Measurements from ENCODE around the gene POU6F2.
"Not testable (repeated sequence)": the region's sequence is repeated elsewhere in the genome, so short reads cannot be mapped to it uniquely, and the experiment has no call there.

The POU6F2 gene

GRCh38 chr7:38992203-38992602 lies 14.5 kb downstream of the POU6F2 start:
- no peak for DNase-seq (ENCODE audit: low spot score)

- no peak for DNase-seq (ENCODE audit: low spot score)
Measured at GRCh38 chr7:39001595-39001994, 23.9 kb downstream of the POU6F2 start.

GRCh38 chr7:39002755-39003154 lies 25.0 kb downstream of the POU6F2 start:
- DNase-seq (ENCODE audit: low spot score), result no peak

GRCh38 chr7:39005036-39005435 lies 27.3 kb downstream of the POU6F2 start:
- DNase-seq (ENCODE audit: low spot score), result no peak

GRCh38 chr7:39005461-39005860 lies 27.8 kb downstream of the POU6F2 start:
- no peak for DNase-seq (ENCODE audit: low spot score)

- DNase-seq (ENCODE audit: low spot score), result not testable (repeated sequence)
Measured at GRCh38 chr7:39013049-39013939, 35.6 kb downstream of the POU6F2 start.

GRCh38 chr7:39016609-39017008 lies 38.9 kb downstream of the POU6F2 start:
- DNase-seq (ENCODE audit: low spot score), result no peak

- no peak for DNase-seq (ENCODE audit: low spot score)
Measured at GRCh38 chr7:39017369-39017915, 39.7 kb downstream of the POU6F2 start.

GRCh38 chr7:39022796-39023195 lies 45.1 kb downstream of the POU6F2 start:
- no peak for DNase-seq (ENCODE audit: low spot score)

GRCh38 chr7:39027491-39027890 lies 49.8 kb downstream of the POU6F2 start:
- DNase-seq (ENCODE audit: low spot score), result no peak

- no peak for DNase-seq (ENCODE audit: low spot score)
Measured at GRCh38 chr7:39033885-39034624, 56.3 kb downstream of the POU6F2 start.

- no peak for DNase-seq (ENCODE audit: low spot score)
Measured at GRCh38 chr7:39035156-39035555, 57.4 kb downstream of the POU6F2 start.

- no peak for DNase-seq (ENCODE audit: low spot score)
Measured at GRCh38 chr7:39035903-39036302, 58.2 kb downstream of the POU6F2 start.

GRCh38 chr7:39042670-39043069 lies 65.0 kb downstream of the POU6F2 start:
- no peak for DNase-seq (ENCODE audit: low spot score)

- no peak for DNase-seq (ENCODE audit: low spot score)
Measured at GRCh38 chr7:39043531-39043930, 65.8 kb downstream of the POU6F2 start.

- no peak for DNase-seq (ENCODE audit: low spot score)
Measured at GRCh38 chr7:39044489-39044888, 66.8 kb downstream of the POU6F2 start.

GRCh38 chr7:39045231-39045630 lies 67.5 kb downstream of the POU6F2 start:
- DNase-seq (ENCODE audit: low spot score), result no peak

GRCh38 chr7:39051279-39051678 lies 73.6 kb downstream of the POU6F2 start:
- DNase-seq (ENCODE audit: low spot score), result no peak

GRCh38 chr7:39051707-39052106 lies 74.0 kb downstream of the POU6F2 start:
- DNase-seq (ENCODE audit: low spot score), result no peak

- DNase-seq (ENCODE audit: low spot score), result no peak
Measured at GRCh38 chr7:39054731-39055130, 77.0 kb downstream of the POU6F2 start.

- DNase-seq (ENCODE audit: low spot score), result no peak
Measured at GRCh38 chr7:39056153-39056552, 78.4 kb downstream of the POU6F2 start.

- DNase-seq (ENCODE audit: low spot score), result no peak
Measured at GRCh38 chr7:39062811-39063210, 85.1 kb downstream of the POU6F2 start.

- DNase-seq (ENCODE audit: low spot score), result no peak
Measured at GRCh38 chr7:39069031-39069430, 91.3 kb downstream of the POU6F2 start.

All from left forelimb (tissue), 1 donor.